Mammary epithelial cell (primary cell): Measurements from ENCODE around the gene ARFGAP2.

Source experiments
- EZH2 ChIP-seq: IDR thresholded peaks from 2 replicates; pipeline ENCODE4 v1.6.1; 2012; ENCODE audit warnings: low read length, inconsistent platforms, borderline replicate concordance
- TF ChIP-seq, protein P1 (sequence below), 2 donors: IDR thresholded peaks in 1 of 2; conservative IDR thresholded peaks in 1 of 2; 2 replicates each; pipeline ENCODE4 v1.5.1; 2011 to 2012; ENCODE audit warnings: inconsistent platforms in 2 of 2, low read length in 2 of 2, mild to moderate bottlenecking in 2 of 2, control low read depth in 1 of 2, low read depth in 1 of 2; ENCODE audit not compliant: insufficient read depth in 1 of 2; ENCODE audit errors: extremely low read depth in 1 of 2

- TF ChIP-seq, protein P1, sequence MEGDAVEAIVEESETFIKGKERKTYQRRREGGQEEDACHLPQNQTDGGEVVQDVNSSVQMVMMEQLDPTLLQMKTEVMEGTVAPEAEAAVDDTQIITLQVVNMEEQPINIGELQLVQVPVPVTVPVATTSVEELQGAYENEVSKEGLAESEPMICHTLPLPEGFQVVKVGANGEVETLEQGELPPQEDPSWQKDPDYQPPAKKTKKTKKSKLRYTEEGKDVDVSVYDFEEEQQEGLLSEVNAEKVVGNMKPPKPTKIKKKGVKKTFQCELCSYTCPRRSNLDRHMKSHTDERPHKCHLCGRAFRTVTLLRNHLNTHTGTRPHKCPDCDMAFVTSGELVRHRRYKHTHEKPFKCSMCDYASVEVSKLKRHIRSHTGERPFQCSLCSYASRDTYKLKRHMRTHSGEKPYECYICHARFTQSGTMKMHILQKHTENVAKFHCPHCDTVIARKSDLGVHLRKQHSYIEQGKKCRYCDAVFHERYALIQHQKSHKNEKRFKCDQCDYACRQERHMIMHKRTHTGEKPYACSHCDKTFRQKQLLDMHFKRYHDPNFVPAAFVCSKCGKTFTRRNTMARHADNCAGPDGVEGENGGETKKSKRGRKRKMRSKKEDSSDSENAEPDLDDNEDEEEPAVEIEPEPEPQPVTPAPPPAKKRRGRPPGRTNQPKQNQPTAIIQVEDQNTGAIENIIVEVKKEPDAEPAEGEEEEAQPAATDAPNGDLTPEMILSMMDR (conservative IDR thresholded peaks at IDR 0.05 in 1 of 2, IDR thresholded peaks at IDR 0.05 in 1 of 2; ENCODE audit: extremely low read depth in 1 of 2, insufficient read depth in 1 of 2, low read depth in 1 of 2, low read length in 2 of 2) = no peak
- no peak for TF ChIP-seq EZH2
Observed at GRCh38 chr11:47175746-47176327, 842 bp downstream of the ARFGAP2 start.
